WTC11 (cell line): ENCODE results near the gene C11orf21. TPM values are rescaled to one million over a fixed set of nuclear protein-coding genes. Genes with fewer than 3 reads are reported as not detected.

Source experiments
- ATAC-seq: fragments of 200-7000 bp; cut with Tn5 transposase; 2 replicates; pipeline ENCODE4 v1.10.0; 2021; ENCODE audit warnings: mild to moderate bottlenecking, moderate library complexity
- CTCF ChIA-PET: fragments of 300-600 bp; sonication (Branson Sonifier 250); formaldehyde crosslinking; loops from one replicate; lab custom pipeline; 2021; ENCODE audit warnings: antibody characterized with exemption; lab: Charles Lee
- POLR2A ChIA-PET: fragments of 350-600 bp; sonication (Branson Sonifier 250); formaldehyde crosslinking; loops from one replicate; lab custom pipeline; 2021; ENCODE audit warnings: antibody characterized with exemption; lab: Charles Lee
- DNase-seq: peaks from one replicate; pipeline ENCODE4 v3.0.0; 2021; ENCODE audit warnings: low spot score
- H3K27ac Mint-ChIP-seq: 2 replicates; pipeline ENCODE4 v1.8.0; 2021; ENCODE audit warnings: mixed read lengths
- H3K27me3 Mint-ChIP-seq: 2 replicates; pipeline ENCODE4 v1.8.0; 2021; ENCODE audit warnings: low read depth, mild to moderate bottlenecking, moderate library complexity, mixed read lengths
- H3K36me3 Mint-ChIP-seq: 2 replicates; pipeline ENCODE4 v1.8.0; 2021; ENCODE audit warnings: mixed read lengths
- H3K4me1 Mint-ChIP-seq: 2 replicates; pipeline ENCODE4 v1.8.0; 2022; ENCODE audit warnings: mixed read lengths
- H3K4me3 Mint-ChIP-seq: 2 replicates; pipeline ENCODE4 v1.8.0; 2021; ENCODE audit warnings: mild to moderate bottlenecking, moderate library complexity, mixed read lengths
- H3K9me3 Mint-ChIP-seq: 2 replicates; pipeline ENCODE4 v1.8.0; 2021; ENCODE audit warnings: mixed read lengths
- ATF1 ChIP-seq: sonication (generic); formaldehyde crosslinking; IDR thresholded peaks from 2 replicates; pipeline ENCODE4 v1.8.1; 2023; ENCODE audit warnings: mild to moderate bottlenecking, moderate library complexity, missing genetic modification reagents
- CTCF ChIP-seq: fragments of 200-600 bp; IDR thresholded peaks from 2 replicates; pipeline ENCODE4 v1.8.0; 2022; ENCODE audit warnings: antibody characterized with exemption
- E2F1 ChIP-seq: sonication (generic); formaldehyde crosslinking; IDR thresholded peaks from 2 replicates; pipeline ENCODE4 v1.8.0; 2022; ENCODE audit warnings: mild to moderate bottlenecking, missing genetic modification reagents
- ETV6 ChIP-seq: sonication (generic); formaldehyde crosslinking; IDR thresholded peaks from 2 replicates; pipeline ENCODE4 v1.8.1; 2022; ENCODE audit warnings: mild to moderate bottlenecking, missing genetic modification reagents
- FOXJ3 ChIP-seq: sonication (generic); formaldehyde crosslinking; IDR thresholded peaks from 2 replicates; pipeline ENCODE4 v1.9.0; 2021; ENCODE audit warnings: missing genetic modification reagents, mild to moderate bottlenecking, borderline replicate concordance
- FOXP1 ChIP-seq: sonication (generic); formaldehyde crosslinking; IDR thresholded peaks from 2 replicates; pipeline ENCODE4 v1.8.0; 2022; ENCODE audit warnings: missing genetic modification reagents, mild to moderate bottlenecking, moderate library complexity, borderline replicate concordance
- JAZF1 ChIP-seq: fragments of 250-450 bp; sonication (Bioruptor Pico); IDR thresholded peaks from 2 replicates; pipeline ENCODE4 v1.9.0; 2021; ENCODE audit warnings: moderate library complexity, mild to moderate bottlenecking, inconsistent platforms
- MYBL2 ChIP-seq: sonication (generic); formaldehyde crosslinking; IDR thresholded peaks from 2 replicates; pipeline ENCODE4 v1.8.1; 2023; ENCODE audit warnings: mild to moderate bottlenecking, moderate library complexity, missing genetic modification reagents
- NFYB ChIP-seq: sonication (generic); formaldehyde crosslinking; conservative IDR thresholded peaks from 2 replicates; pipeline ENCODE4 v1.8.0; 2022; ENCODE audit warnings: low read depth, missing genetic modification reagents
- PRDM15 ChIP-seq: sonication (generic); formaldehyde crosslinking; IDR thresholded peaks from 2 replicates; pipeline ENCODE4 v1.8.0; 2022; ENCODE audit warnings: missing genetic modification reagents
- TCF7 ChIP-seq: sonication (generic); formaldehyde crosslinking; IDR thresholded peaks from 2 replicates; pipeline ENCODE4 v1.8.0; 2022; ENCODE audit warnings: mild to moderate bottlenecking, low read depth, missing genetic modification reagents, moderate library complexity
- ZBTB21 ChIP-seq: sonication (generic); formaldehyde crosslinking; IDR thresholded peaks from 2 replicates; pipeline ENCODE4 v1.8.1; 2023; ENCODE audit warnings: mild to moderate bottlenecking, missing genetic modification reagents, borderline replicate concordance
- ZBTB43 ChIP-seq: sonication (generic); formaldehyde crosslinking; IDR thresholded peaks from 2 replicates; pipeline ENCODE4 v1.8.1; 2023; ENCODE audit warnings: mild to moderate bottlenecking, missing genetic modification reagents
- ZNF121 ChIP-seq: sonication (generic); formaldehyde crosslinking; IDR thresholded peaks from 2 replicates; pipeline ENCODE4 v1.8.0; 2023; ENCODE audit warnings: missing genetic modification reagents
- ZNF138 ChIP-seq: sonication (generic); formaldehyde crosslinking; conservative IDR thresholded peaks from 2 replicates; pipeline ENCODE4 v1.8.1; 2022; ENCODE audit warnings: mild to moderate bottlenecking, moderate library complexity, missing genetic modification reagents
- ZNF423 ChIP-seq: fragments of 250-450 bp; sonication (Bioruptor Pico); IDR thresholded peaks from 2 replicates; pipeline ENCODE4 v2.1.2; 2022; ENCODE audit warnings: mild to moderate bottlenecking, moderate library complexity
- total RNA-seq: library from RNA; stranded (reverse); gene quantifications from 3 replicates; pipeline ENCODE4 v1.2.3, GENCODE V29; 2021

C11orf21 gene
- total RNA-seq, 1 experiment from 2014 or later: 0.24 TPM

- Mint-ChIP-seq H3K9me3 (no peaks in the 10 kb centered on the region), H3K27me3 (no peaks in the 10 kb centered on the region), H3K36me3 (no peaks in the 10 kb centered on the region), H3K4me3 (no peak overlapping the region), H3K27ac (no peak overlapping the region), H3K4me1 (peaks cover 4% of the 10 kb centered on the region)
- ATAC-seq (no peak), DNase-seq (no peak)
- ChIA-PET CTCF (interaction anchor here (1.0 to 11.0 kb wide), 28 partner anchors 8 to 225 kb away, joined by 3 to 398 read pairs (median 8); partner anchors contain the start of genes CD81 and TSSC4), POLR2A (interaction anchor here (1.0 to 1.1 kb wide), 2 partner anchors 27 to 95 kb away, joined by 3 to 4 read pairs; partner anchors contain the start of gene TSSC4)
- TF ChIP-seq FOXJ3 (CRISPR knock-in tag) (no peak), TCF7 (CRISPR knock-in tag) (no peak), ZNF423 (CRISPR knock-in tag) (no peak)
Measured at GRCh38 chr11:2305788-2306451, 4.2 kb upstream of the C11orf21 start.

GRCh38 chr11:2305140-2305778 is 3.5 kb upstream of the C11orf21 start:
- H3K36me3 Mint-ChIP-seq: no peaks in the 10 kb centered on the region
- CTCF ChIA-PET: interaction anchor here (0.5 to 11.0 kb wide), 50 partner anchors 8 to 652 kb away, joined by 3 to 398 read pairs (median 5); partner anchors contain the start of genes ASCL2, CD81 and TSSC4
- H3K27me3 Mint-ChIP-seq: no peaks in the 10 kb centered on the region
- ATAC-seq (peak; percentile 85), DNase-seq (peak; percentile 93)
- POLR2A ChIA-PET: interaction anchor here (1.0 to 1.4 kb wide), 4 partner anchors 26 to 115 kb away, joined by 3 to 4 read pairs (median 4); partner anchors contain the start of gene TSSC4
- no peak for TF ChIP-seq NFYB (CRISPR knock-in tag)
- TF ChIP-seq CTCF: peak; percentile 74
- TF ChIP-seq ZBTB43 (CRISPR knock-in tag): 0 out of 2 replicates have a peak, but pooled peaks have one; percentile 44
- peaks cover 4% of the 10 kb centered on the region for H3K4me1 Mint-ChIP-seq
- no peak overlapping the region for H3K27ac Mint-ChIP-seq
- H3K4me3 Mint-ChIP-seq: no peak overlapping the region
- H3K9me3 Mint-ChIP-seq: no peaks in the 10 kb centered on the region

- POLR2A ChIA-PET: interaction anchor here (1.0 to 1.4 kb wide), 4 partner anchors 26 to 116 kb away, joined by 3 to 4 read pairs (median 4); partner anchors contain the start of gene TSSC4
- H3K27ac Mint-ChIP-seq: no peak overlapping the region
- H3K4me1 Mint-ChIP-seq: peaks cover 4% of the 10 kb centered on the region
- TF ChIP-seq ZNF121 (CRISPR knock-in tag) (no peak), FOXP1 (CRISPR knock-in tag) (no peak), ZNF138 (no peak), ETV6 (no peak), ZBTB21 (CRISPR knock-in tag) (no peak), E2F1 (CRISPR knock-in tag) (no peak), MYBL2 (CRISPR knock-in tag) (no peak), JAZF1 (CRISPR knock-in tag) (no peak), PRDM15 (no peak), CTCF (no peak), ATF1 (no peak)
- TF ChIP-seq, all 79 proteins: peak for 0
- Mint-ChIP-seq H3K36me3 (no peaks in the 10 kb centered on the region), H3K27me3 (no peaks in the 10 kb centered on the region), H3K4me3 (no peak overlapping the region), H3K9me3 (no peaks in the 10 kb centered on the region)
- no peak for ATAC-seq
- DNase-seq: no peak
- CTCF ChIA-PET: interaction anchor here (0.5 to 11.0 kb wide), 49 partner anchors 8 to 652 kb away, joined by 3 to 398 read pairs (median 5); partner anchors contain the start of genes ASCL2, CD81 and TSSC4
Measured at GRCh38 chr11:2304506-2305139, 2.9 kb upstream of the C11orf21 start.
